ENCODE results near the gene POU4F3. TPM values are rescaled to one million over a fixed set of nuclear protein-coding genes. Genes with fewer than 3 reads are reported as not detected.

POU4F3 gene
- total and polyA plus RNA-seq, 2 of the 4 experiments (the other 2 are of a cell fraction), result 0.02 TPM; not detected in 1

GRCh38 chr5:146327989-146328388, 10.7 kb upstream of the POU4F3 start:
- no peak for ATAC-seq (ENCODE audit: low read depth)
- POLR2A ChIA-PET (ENCODE audit: unreplicated experiment), result no interaction called here
- intact Hi-C loops (cut with micrococcal nuclease) (no loop called here), in situ Hi-C loops (cut with MboI; ENCODE audit: low sequenced_read_pairs) (no loop called here), dilution Hi-C loops (cut with HindIII; ENCODE audit: low sequenced_read_pairs, unreplicated experiment) (no loop called here)
- BruUV-seq (replicated peaks), result no TSS peak
- no peak overlapping the region for H2AK9ac ChIP-seq (replicated peaks; ENCODE audit: low read depth, low read length, poor library complexity)
- no peaks in the 10 kb centered on the region for H3K9me3 ChIP-seq (ENCODE audit: control insufficient read depth, insufficient read depth, low read length)
- H3K4me2 ChIP-seq (ENCODE audit: low read depth, low read length), result no peak overlapping the region
- no peak overlapping the region for H3K23ac ChIP-seq (ENCODE audit: low read depth, low read length)
- no peak overlapping the region for H3K4ac ChIP-seq (ENCODE audit: low read depth, low read length)
- H4K5ac ChIP-seq (ENCODE audit: low read depth, low read length), result no peak overlapping the region
- no peaks in the 10 kb centered on the region for H3K79me1 ChIP-seq (ENCODE audit: low read depth in 1 of 2, low read length in 2 of 2)
- no CpG with 5 or more reads among the region's 1 CpG for WGBS, 2 experiments (ENCODE audit: extremely low coverage in 2 of 2, insufficient read length in 1 of 2)
- no peak for DNase-seq
- H4K20me1 ChIP-seq (ENCODE audit: insufficient read depth, low read length), result no peaks in the 10 kb centered on the region
- CTCF ChIA-PET, result no interaction called here
- H3K4me1 ChIP-seq (ENCODE audit: control insufficient read depth, insufficient read depth, low read length), result no peaks in the 10 kb centered on the region
- H3K9me1 ChIP-seq (ENCODE audit: insufficient read depth, low read length), result no peaks in the 10 kb centered on the region
- TF ChIP-seq NFE2L2 (IDR thresholded peaks at IDR 0.05; ENCODE audit: low read depth, low read length) (no peak), CEBPB (IDR thresholded peaks at IDR 0.05; ENCODE audit: low read depth, low read length) (no peak), MAZ (IDR thresholded peaks at IDR 0.05; ENCODE audit: borderline replicate concordance, low read depth, low read length) (no peak), CHD1 (IDR thresholded peaks at IDR 0.05; ENCODE audit: low read depth, low read length) (no peak), BHLHE40 (IDR thresholded peaks at IDR 0.05; ENCODE audit: low read depth, low read length) (no peak), RCOR1 (IDR thresholded peaks at IDR 0.05; ENCODE audit: insufficient replicate concordance, low read length) (no peak), RAD21 (IDR thresholded peaks at IDR 0.05; ENCODE audit: low read length) (no peak), FOS (IDR thresholded peaks at IDR 0.05; ENCODE audit: low read depth, low read length) (no peak), POLR2A (IDR thresholded peaks at IDR 0.05; ENCODE audit: low read depth, low read length) (no peak), CTCF (conservative IDR thresholded peaks at IDR 0.05; ENCODE audit: low read depth, low read length) (no peak), MAFK (IDR thresholded peaks at IDR 0.05; ENCODE audit: low read depth, low read length) (no peak), SMC3 (IDR thresholded peaks at IDR 0.05; ENCODE audit: low read depth, low read length) (no peak), RFX5 (IDR thresholded peaks at IDR 0.05; ENCODE audit: low read depth, low read length) (no peak), USF2 (IDR thresholded peaks at IDR 0.05; ENCODE audit: low read depth, low read length) (no peak), MXI1 (IDR thresholded peaks at IDR 0.05; ENCODE audit: borderline replicate concordance, low read depth, low read length) (no peak)
- TF ChIP-seq, protein P1, sequence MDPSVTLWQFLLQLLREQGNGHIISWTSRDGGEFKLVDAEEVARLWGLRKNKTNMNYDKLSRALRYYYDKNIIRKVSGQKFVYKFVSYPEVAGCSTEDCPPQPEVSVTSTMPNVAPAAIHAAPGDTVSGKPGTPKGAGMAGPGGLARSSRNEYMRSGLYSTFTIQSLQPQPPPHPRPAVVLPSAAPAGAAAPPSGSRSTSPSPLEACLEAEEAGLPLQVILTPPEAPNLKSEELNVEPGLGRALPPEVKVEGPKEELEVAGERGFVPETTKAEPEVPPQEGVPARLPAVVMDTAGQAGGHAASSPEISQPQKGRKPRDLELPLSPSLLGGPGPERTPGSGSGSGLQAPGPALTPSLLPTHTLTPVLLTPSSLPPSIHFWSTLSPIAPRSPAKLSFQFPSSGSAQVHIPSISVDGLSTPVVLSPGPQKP (IDR thresholded peaks at IDR 0.05; ENCODE audit: borderline replicate concordance, low read depth, low read length), result no peak
- H2BK20ac ChIP-seq (ENCODE audit: low read depth, low read length), result no peak overlapping the region
- no peak overlapping the region for H3K14ac ChIP-seq (replicated peaks; ENCODE audit: low read depth, low read length)
- H2AK5ac ChIP-seq (ENCODE audit: low read depth, low read length), result no peak overlapping the region
- H3K27me3 ChIP-seq (ENCODE audit: control insufficient read depth, insufficient read depth, low read length), result peaks cover 19% of the 10 kb centered on the region
- H3K4me3 ChIP-seq (ENCODE audit: insufficient read depth, low read depth, low read length), result no peak overlapping the region
- H4K91ac ChIP-seq (ENCODE audit: insufficient read depth, low read depth, low read length), result no peak overlapping the region
- no peak overlapping the region for H2AFZ ChIP-seq (replicated peaks; ENCODE audit: low read length, poor library complexity)
- no peak overlapping the region for H2BK120ac ChIP-seq (ENCODE audit: low read depth, low read length)
- no peak overlapping the region for H3K56ac ChIP-seq (ENCODE audit: extremely low read depth, insufficient read depth, low read length)
- no peak overlapping the region for H3K27ac ChIP-seq (ENCODE audit: insufficient read depth, low read length)
- no peak overlapping the region for H4K8ac ChIP-seq (ENCODE audit: low read depth in 2 of 2, low read length in 2 of 2)
- no peaks in the 10 kb centered on the region for H3K36me3 ChIP-seq (ENCODE audit: control insufficient read depth, insufficient read depth, low read length)
- no peak overlapping the region for H2BK5ac ChIP-seq (ENCODE audit: low read depth, low read length, poor library complexity, severe bottlenecking)
- no peak overlapping the region for H2BK15ac ChIP-seq (ENCODE audit: low read depth, low read length)
- no peak overlapping the region for H3K18ac ChIP-seq (ENCODE audit: low read depth, low read length)
- H3K9ac ChIP-seq (ENCODE audit: low read depth, low read length), result no peak overlapping the region

Measured in IMR-90 (cell line).